Hepatocyte (in vitro differentiated cells): ENCODE measurements around the gene DIP2C.

Experiments used
- EZH2 ChIP-seq: fragments of 200-600 bp; sonication (generic); IDR thresholded peaks from 2 replicates; pipeline ENCODE4 v1.6.1; 2016; ENCODE audit warnings: antibody characterized with exemption, mild to moderate bottlenecking, borderline replicate concordance
- EZH2phosphoT487 ChIP-seq: fragments of 200-600 bp; sonication (generic); IDR thresholded peaks from one replicate; pipeline ENCODE4 v1.6.1; 2018; ENCODE audit warnings: antibody characterized with exemption, mild to moderate bottlenecking, low read depth, moderate library complexity; ENCODE audit not compliant: unreplicated experiment, severe bottlenecking
- TF ChIP-seq, protein P1 (sequence below): fragments of 200-600 bp; sonication (generic); IDR thresholded peaks from 2 replicates; pipeline ENCODE4 v1.5.1; 2016; ENCODE audit warnings: antibody characterized with exemption, mild to moderate bottlenecking; ENCODE audit not compliant: poor library complexity

DNA sequence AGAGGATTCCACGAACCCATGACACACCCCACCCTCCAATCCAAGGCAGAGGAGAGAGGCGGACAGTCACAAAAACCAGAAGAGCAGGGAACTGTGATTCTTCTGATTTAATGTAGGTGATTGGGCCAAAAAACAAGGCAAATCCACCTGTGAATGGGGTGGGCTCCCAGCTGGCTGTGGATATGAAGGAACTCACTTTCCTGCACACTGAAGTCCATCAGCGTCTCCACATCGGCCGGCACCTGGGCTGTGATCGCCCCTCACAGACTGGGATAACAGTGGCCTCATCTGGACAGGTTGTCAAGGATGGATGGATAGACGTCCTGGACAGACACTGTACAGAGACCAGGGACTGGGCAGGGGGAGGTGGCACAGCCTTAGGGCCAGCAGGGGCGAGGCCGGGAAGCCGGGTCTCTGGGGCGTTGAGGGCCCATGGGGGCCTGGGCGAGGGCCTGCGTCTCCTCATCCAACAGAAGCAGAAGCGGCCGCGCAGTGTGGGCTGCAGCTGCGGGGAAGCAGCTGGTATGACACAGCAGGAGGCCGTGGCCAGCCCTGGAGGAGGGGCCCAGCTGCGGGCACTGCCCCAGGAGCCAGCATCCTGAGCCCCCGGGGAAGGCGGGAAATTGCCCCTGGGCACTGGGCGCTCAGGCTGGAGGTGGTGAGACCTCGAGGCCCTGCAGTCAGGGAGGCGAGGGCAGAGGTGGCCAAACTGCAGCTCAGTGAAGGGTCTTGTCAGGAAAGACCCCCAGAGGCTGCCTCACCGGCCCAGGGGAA is 54.2 kb downstream of the DIP2C start:
- TF ChIP-seq, protein P1, sequence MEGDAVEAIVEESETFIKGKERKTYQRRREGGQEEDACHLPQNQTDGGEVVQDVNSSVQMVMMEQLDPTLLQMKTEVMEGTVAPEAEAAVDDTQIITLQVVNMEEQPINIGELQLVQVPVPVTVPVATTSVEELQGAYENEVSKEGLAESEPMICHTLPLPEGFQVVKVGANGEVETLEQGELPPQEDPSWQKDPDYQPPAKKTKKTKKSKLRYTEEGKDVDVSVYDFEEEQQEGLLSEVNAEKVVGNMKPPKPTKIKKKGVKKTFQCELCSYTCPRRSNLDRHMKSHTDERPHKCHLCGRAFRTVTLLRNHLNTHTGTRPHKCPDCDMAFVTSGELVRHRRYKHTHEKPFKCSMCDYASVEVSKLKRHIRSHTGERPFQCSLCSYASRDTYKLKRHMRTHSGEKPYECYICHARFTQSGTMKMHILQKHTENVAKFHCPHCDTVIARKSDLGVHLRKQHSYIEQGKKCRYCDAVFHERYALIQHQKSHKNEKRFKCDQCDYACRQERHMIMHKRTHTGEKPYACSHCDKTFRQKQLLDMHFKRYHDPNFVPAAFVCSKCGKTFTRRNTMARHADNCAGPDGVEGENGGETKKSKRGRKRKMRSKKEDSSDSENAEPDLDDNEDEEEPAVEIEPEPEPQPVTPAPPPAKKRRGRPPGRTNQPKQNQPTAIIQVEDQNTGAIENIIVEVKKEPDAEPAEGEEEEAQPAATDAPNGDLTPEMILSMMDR, result no peak
- no peak for TF ChIP-seq EZH2
- TF ChIP-seq EZH2phosphoT487, result no peak
